ENCODE data around the gene HDAC8.
"Not testable (repeated sequence)": the region's sequence is repeated elsewhere in the genome, so short reads cannot be mapped to it uniquely, and the experiment has no call there.

Gene HDAC8

DNA sequence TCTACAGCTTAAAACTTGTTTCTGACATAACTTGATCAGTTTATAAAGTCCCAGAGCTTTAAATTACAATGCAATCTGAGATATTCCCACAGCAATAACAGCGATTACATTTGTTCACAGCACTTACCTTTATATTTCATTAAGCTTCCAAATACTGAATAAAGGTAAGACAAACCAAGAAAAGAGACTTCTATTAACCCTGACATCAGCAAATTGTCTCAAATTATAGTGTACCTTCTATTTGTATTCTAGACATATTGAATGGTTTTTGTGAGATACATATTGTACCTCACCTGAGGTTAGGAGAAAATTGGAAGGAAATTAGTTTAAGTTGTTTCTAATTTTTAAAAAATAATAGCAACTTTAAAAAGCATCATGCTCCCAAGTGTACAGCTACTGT, 111.9 kb downstream of the HDAC8 start:
- Histone ChIP-seq H3K23ac (ENCODE audit: low read depth, low read length, poor library complexity) (no peak overlapping the region), H3K18ac (ENCODE audit: low read length) (no peak overlapping the region), H3K4me3 (ENCODE audit: low read length in 2 of 2) (no peak overlapping the region), H3K79me1 (ENCODE audit: low read depth, low read length) (no peaks in the 10 kb centered on the region), H3K27ac (replicated peaks; ENCODE audit: low read length) (no peak overlapping the region), H3K4ac (ENCODE audit: low read length) (no peak overlapping the region), H3K4me1 (ENCODE audit: control insufficient read depth in 2 of 2, insufficient read depth in 1 of 2, low read depth in 1 of 2, low read length in 2 of 2) (no peaks in the 10 kb centered on the region), H3K36me3 (replicated peaks in 1 of 2; ENCODE audit: control insufficient read depth in 2 of 2, insufficient read depth in 2 of 2, low read length in 2 of 2) (peaks cover 2 to 28% of the 10 kb centered on the region in 2 donors), H3K4me2 (ENCODE audit: insufficient read depth, low read length, poor library complexity, severe bottlenecking) (no peak overlapping the region), H3K27me3 (ENCODE audit: control insufficient read depth in 3 of 3, insufficient read depth in 3 of 3, low read depth in 1 of 3, low read length in 3 of 3) (no peaks in the 10 kb centered on the region), H4K8ac (ENCODE audit: low read depth, low read length) (no peak overlapping the region), H2BK12ac (ENCODE audit: low read length) (no peak overlapping the region), H3K14ac (ENCODE audit: low read length) (no peak overlapping the region), H4K91ac (ENCODE audit: low read depth, low read length, poor library complexity) (no peak overlapping the region), H2AK5ac (ENCODE audit: low read depth, low read length) (no peak overlapping the region), H3K9me3 (replicated peaks in 1 of 2; ENCODE audit: control insufficient read depth in 2 of 2, insufficient read depth in 1 of 2, low read depth in 1 of 2, low read length in 2 of 2) (no peaks in the 10 kb centered on the region), H2BK5ac (ENCODE audit: low read length) (no peak overlapping the region), H2AFZ (ENCODE audit: low read length) (no peak overlapping the region), H2BK15ac (ENCODE audit: low read length) (no peak overlapping the region), H3K9ac (ENCODE audit: low read depth, low read length, poor library complexity) (no peak overlapping the region), H2BK120ac (ENCODE audit: low read depth, low read length) (no peak overlapping the region)
- no CpG with 5 or more reads among the region's 1 CpG for WGBS, 2 donors (ENCODE audit: extremely low coverage in 2 of 2, insufficient read length in 2 of 2, insufficient replicate concordance in 1 of 2)
- no peak for DNase-seq (ENCODE audit: low spot score)

DNA sequence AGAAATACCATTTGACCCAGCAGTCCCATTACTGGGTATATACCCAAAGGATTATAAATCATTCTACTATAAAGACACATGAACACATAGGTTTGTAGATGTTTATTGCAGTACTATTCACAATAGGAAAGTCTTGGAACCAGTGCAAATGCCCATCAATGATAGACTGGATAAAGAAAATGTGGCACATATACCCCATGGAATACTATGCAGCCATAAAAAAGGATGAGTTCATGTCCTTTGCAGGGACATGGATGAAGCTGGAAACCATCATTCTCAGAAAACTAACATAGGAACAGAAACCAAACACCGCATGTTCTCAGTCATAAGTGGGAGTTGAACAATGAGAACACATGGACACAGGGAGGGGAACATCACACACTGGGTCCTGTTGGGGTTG, 123.6 kb downstream of the HDAC8 start:
- DNase-seq (ENCODE audit: low spot score); H2BK12ac ChIP-seq (ENCODE audit: low read length); H3K27ac ChIP-seq (replicated peaks; ENCODE audit: low read length); H4K8ac ChIP-seq (ENCODE audit: low read depth, low read length); H2AFZ ChIP-seq (ENCODE audit: low read length); H3K4ac ChIP-seq (ENCODE audit: low read length); H3K23ac ChIP-seq (ENCODE audit: low read depth, low read length, poor library complexity); H2BK15ac ChIP-seq (ENCODE audit: low read length); H2BK120ac ChIP-seq (ENCODE audit: low read depth, low read length); H2AK5ac ChIP-seq (ENCODE audit: low read depth, low read length); H3K36me3 ChIP-seq (replicated peaks in 1 of 2; ENCODE audit: control insufficient read depth in 2 of 2, insufficient read depth in 2 of 2, low read length in 2 of 2); H3K14ac ChIP-seq (ENCODE audit: low read length); H3K4me1 ChIP-seq (ENCODE audit: control insufficient read depth in 2 of 2, insufficient read depth in 1 of 2, low read depth in 1 of 2, low read length in 2 of 2); H3K27me3 ChIP-seq (ENCODE audit: control insufficient read depth in 3 of 3, insufficient read depth in 3 of 3, low read depth in 1 of 3, low read length in 3 of 3); H3K4me2 ChIP-seq (ENCODE audit: insufficient read depth, low read length, poor library complexity, severe bottlenecking); H4K91ac ChIP-seq (ENCODE audit: low read depth, low read length, poor library complexity); H3K4me3 ChIP-seq (ENCODE audit: low read length in 2 of 2); H3K9ac ChIP-seq (ENCODE audit: low read depth, low read length, poor library complexity); H3K79me1 ChIP-seq (ENCODE audit: low read depth, low read length); H3K18ac ChIP-seq (ENCODE audit: low read length); H2BK5ac ChIP-seq (ENCODE audit: low read length); H3K9me3 ChIP-seq (replicated peaks in 1 of 2; ENCODE audit: control insufficient read depth in 2 of 2, insufficient read depth in 1 of 2, low read depth in 1 of 2, low read length in 2 of 2): not testable (repeated sequence)
- no CpG with 5 or more reads among the region's 1 CpG for WGBS, 2 donors (ENCODE audit: extremely low coverage in 2 of 2, insufficient read length in 2 of 2, insufficient replicate concordance in 1 of 2)

DNA sequence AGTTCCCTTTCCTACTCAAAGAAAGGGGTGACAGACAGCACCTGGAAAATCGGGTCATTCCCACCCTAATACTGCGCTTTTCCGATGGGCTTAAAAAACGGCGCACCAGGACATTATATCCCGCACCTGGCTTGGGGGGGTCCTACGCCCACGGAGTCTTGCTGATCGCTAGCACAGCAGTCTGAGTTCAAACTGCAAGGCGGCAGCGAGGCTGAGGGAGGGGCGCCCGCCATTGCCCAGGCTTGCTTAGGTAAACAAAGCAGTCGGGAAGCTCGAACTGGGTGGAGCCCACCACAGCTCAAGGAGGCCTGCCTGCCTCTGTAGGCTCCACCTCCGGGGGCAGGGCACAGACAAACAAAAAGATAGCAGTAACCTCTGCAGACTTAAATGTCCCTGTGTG, 131.9 kb downstream of the HDAC8 start:
- H2BK12ac ChIP-seq (ENCODE audit: low read length); H3K18ac ChIP-seq (ENCODE audit: low read length); H4K91ac ChIP-seq (ENCODE audit: low read depth, low read length, poor library complexity); H3K36me3 ChIP-seq (replicated peaks in 1 of 2; ENCODE audit: control insufficient read depth in 2 of 2, insufficient read depth in 2 of 2, low read length in 2 of 2); H4K8ac ChIP-seq (ENCODE audit: low read depth, low read length); H3K4me3 ChIP-seq (ENCODE audit: low read length in 2 of 2); H3K4me1 ChIP-seq (ENCODE audit: control insufficient read depth in 2 of 2, insufficient read depth in 1 of 2, low read depth in 1 of 2, low read length in 2 of 2); H3K23ac ChIP-seq (ENCODE audit: low read depth, low read length, poor library complexity); H2AK5ac ChIP-seq (ENCODE audit: low read depth, low read length); H3K27me3 ChIP-seq (ENCODE audit: control insufficient read depth in 3 of 3, insufficient read depth in 3 of 3, low read depth in 1 of 3, low read length in 3 of 3); H3K27ac ChIP-seq (replicated peaks; ENCODE audit: low read length); H3K4ac ChIP-seq (ENCODE audit: low read length); H2BK15ac ChIP-seq (ENCODE audit: low read length); DNase-seq (ENCODE audit: low spot score); H2BK5ac ChIP-seq (ENCODE audit: low read length); H3K4me2 ChIP-seq (ENCODE audit: insufficient read depth, low read length, poor library complexity, severe bottlenecking); H3K9ac ChIP-seq (ENCODE audit: low read depth, low read length, poor library complexity); H2AFZ ChIP-seq (ENCODE audit: low read length); H3K14ac ChIP-seq (ENCODE audit: low read length); H2BK120ac ChIP-seq (ENCODE audit: low read depth, low read length); H3K9me3 ChIP-seq (replicated peaks in 1 of 2; ENCODE audit: control insufficient read depth in 2 of 2, insufficient read depth in 1 of 2, low read depth in 1 of 2, low read length in 2 of 2); H3K79me1 ChIP-seq (ENCODE audit: low read depth, low read length): not testable (repeated sequence)
- WGBS, 2 donors (ENCODE audit: extremely low coverage in 2 of 2, insufficient read length in 2 of 2, insufficient replicate concordance in 1 of 2), result no CpG with 5 or more reads among the region's 16 CpGs

DNA sequence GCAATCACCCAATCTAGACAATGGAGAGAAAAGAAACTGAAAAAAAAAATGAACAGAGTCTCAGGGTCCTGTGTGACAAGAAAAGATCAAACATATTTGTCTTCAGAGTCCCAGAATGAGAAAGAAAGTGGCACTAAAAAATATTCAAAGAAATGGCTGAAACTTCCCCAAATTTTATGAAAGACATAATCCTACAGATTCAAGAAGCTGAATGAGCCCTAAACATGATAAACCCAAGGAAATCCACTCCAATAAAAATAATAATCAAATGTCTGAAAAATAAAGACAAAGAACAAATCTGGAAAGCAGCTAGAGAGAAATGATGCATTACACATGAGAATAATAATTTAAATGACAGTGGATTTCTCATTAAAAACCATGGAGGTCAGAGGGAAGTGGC, 136.6 kb downstream of the HDAC8 start:
- Histone ChIP-seq H3K4me2 (ENCODE audit: insufficient read depth, low read length, poor library complexity, severe bottlenecking) (no peak overlapping the region), H3K79me1 (ENCODE audit: low read depth, low read length) (no peaks in the 10 kb centered on the region), H3K14ac (ENCODE audit: low read length) (no peak overlapping the region), H3K4me1 (ENCODE audit: control insufficient read depth in 2 of 2, insufficient read depth in 1 of 2, low read depth in 1 of 2, low read length in 2 of 2) (no peaks in the 10 kb centered on the region), H3K4ac (ENCODE audit: low read length) (no peak overlapping the region), H3K9me3 (replicated peaks in 1 of 2; ENCODE audit: control insufficient read depth in 2 of 2, insufficient read depth in 1 of 2, low read depth in 1 of 2, low read length in 2 of 2) (peaks cover 0 to 9% of the 10 kb centered on the region in 2 donors), H2BK15ac (ENCODE audit: low read length) (no peak overlapping the region), H2BK120ac (ENCODE audit: low read depth, low read length) (no peak overlapping the region), H2AK5ac (ENCODE audit: low read depth, low read length) (no peak overlapping the region), H3K36me3 (replicated peaks in 1 of 2; ENCODE audit: control insufficient read depth in 2 of 2, insufficient read depth in 2 of 2, low read length in 2 of 2) (peaks cover 0 to 6% of the 10 kb centered on the region in 2 donors), H3K27ac (replicated peaks; ENCODE audit: low read length) (no peak overlapping the region), H4K91ac (ENCODE audit: low read depth, low read length, poor library complexity) (no peak overlapping the region), H2AFZ (ENCODE audit: low read length) (no peak overlapping the region), H3K23ac (ENCODE audit: low read depth, low read length, poor library complexity) (no peak overlapping the region), H3K27me3 (ENCODE audit: control insufficient read depth in 3 of 3, insufficient read depth in 3 of 3, low read depth in 1 of 3, low read length in 3 of 3) (peaks cover 0 to 3% (median 0%) of the 10 kb centered on the region in 3 experiments), H3K9ac (ENCODE audit: low read depth, low read length, poor library complexity) (no peak overlapping the region), H3K18ac (ENCODE audit: low read length) (no peak overlapping the region), H3K4me3 (ENCODE audit: low read length in 2 of 2) (no peak overlapping the region), H2BK5ac (ENCODE audit: low read length) (no peak overlapping the region), H4K8ac (ENCODE audit: low read depth, low read length) (no peak overlapping the region), H2BK12ac (ENCODE audit: low read length) (no peak overlapping the region)
- DNase-seq (ENCODE audit: low spot score), result no peak
